ENCODE results near the gene SRRM1. TPM values are rescaled to one million over a fixed set of nuclear protein-coding genes. Genes with fewer than 3 reads are reported as not detected.
A peak's percentile ranks its signal among the peaks of the same experiment; 100 is the strongest.

SRRM1 gene
- total and polyA plus RNA-seq, 7 experiments from 2014 or later: 173 to 342 (median 246) TPM

DNA sequence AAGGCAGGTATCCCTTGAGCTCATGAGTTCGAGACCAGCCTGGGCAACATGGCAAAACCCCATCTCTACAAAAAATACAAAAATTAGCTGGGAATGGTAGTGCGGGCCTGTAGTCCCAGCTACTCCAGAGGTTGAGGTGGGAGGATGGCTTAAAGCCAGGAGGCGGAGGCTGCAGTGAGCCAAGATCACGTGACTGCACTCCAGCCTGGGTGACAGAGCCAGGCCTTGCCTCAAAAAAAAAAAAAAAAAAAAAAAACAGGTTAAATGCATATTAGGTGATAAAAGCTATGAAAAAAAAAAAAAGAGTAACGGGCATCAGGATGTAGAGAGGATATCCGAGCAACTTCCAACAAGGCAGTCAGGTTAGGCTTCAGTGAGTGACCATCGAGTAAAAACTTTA is 2.8 kb upstream of the SRRM1 start:
- H3K36me3 Mint-ChIP-seq: peaks cover 0 to 7% (median 0%) of the 10 kb centered on the region in 5 donors

DNA sequence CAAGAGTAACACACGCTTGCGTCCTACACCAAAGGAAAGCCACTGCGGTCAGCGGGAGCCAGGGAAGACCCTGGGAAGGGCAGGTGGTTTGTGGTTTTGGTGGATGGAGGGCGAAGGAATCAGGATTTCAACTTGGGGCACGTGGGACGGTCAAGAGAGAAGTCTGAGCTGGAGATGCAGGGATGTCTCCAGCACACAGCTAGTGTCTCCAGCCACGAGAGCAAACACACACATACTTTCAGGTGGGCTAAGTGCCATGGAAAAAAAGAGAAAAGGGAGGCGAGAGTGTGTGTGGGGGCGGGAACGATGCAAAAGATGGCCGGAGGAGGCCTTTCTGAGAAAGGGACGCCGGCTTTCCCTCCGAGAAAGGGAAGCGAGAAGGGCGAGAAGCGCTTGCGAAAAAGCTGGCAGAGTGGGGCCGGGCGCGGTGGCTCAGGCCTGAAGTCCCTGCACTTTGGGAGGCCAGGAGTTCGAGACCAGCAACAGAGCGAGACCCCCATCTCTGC is 1.4 kb upstream of the SRRM1 start:
- ChIA-PET POLR2A (interaction anchor here (0.7 to 1.7 kb wide), 7 partner anchors 29 to 454 kb away, joined by 3 to 7 read pairs (median 6); partner anchors contain the start of gene RCAN3), CTCF (interaction anchor here (0.7 to 1.2 kb wide), 4 partner anchors 103 to 1010 kb away, joined by 3 to 6 read pairs (median 4); partner anchors contain the start of gene CLIC4)
- peaks cover 21 to 48% (median 41%) of the 10 kb centered on the region in 7 donors for H3K4me1 Mint-ChIP-seq
- intact Hi-C loops (cut with micrococcal nuclease): loop anchor here (1.0 to 10.0 kb wide), 17 partner anchors 54 to 1297 kb away; partner anchors contain the start of genes SRSF10 (in 2 of the 2), HNRNPR (in 1 of the 2), NIPAL3 (in 1 of the 2) and PNRC2 (in 1 of the 2)
- ATAC-seq (no peak), DNase-seq (peak in 8 of 9 donors; percentile 3 to 41 (median 34))
- H3K9me3 Mint-ChIP-seq: no peaks in the 10 kb centered on the region
- H3K9me3 ChIP-seq (ENCODE audit: control insufficient read depth in 2 of 3, low read length in 3 of 3): no peaks in the 10 kb centered on the region
- H3K4me3 Mint-ChIP-seq: peak overlapping the region; percentile 88 to 100 (median 95)
- H3K27me3 ChIP-seq (ENCODE audit: control insufficient read depth in 2 of 2, insufficient read depth in 2 of 2, low read length in 2 of 2): no peaks in the 10 kb centered on the region
- peaks cover 0 to 3% (median 0%) of the 10 kb centered on the region in 5 donors for H3K27me3 Mint-ChIP-seq
- peaks cover 26 to 28% of the 10 kb centered on the region in 2 donors for H3K4me1 ChIP-seq (ENCODE audit: control insufficient read depth in 2 of 2, insufficient read depth in 2 of 2, low read length in 2 of 2)
- peak overlapping the region; percentile 83 for H3K4me3 ChIP-seq (ENCODE audit: low read length)
- H3K36me3 ChIP-seq (ENCODE audit: control insufficient read depth in 2 of 3, insufficient read depth in 3 of 3, low read length in 3 of 3): peaks cover 3 to 16% (median 6%) of the 10 kb centered on the region in 3 experiments
- H3K36me3 Mint-ChIP-seq: peaks cover 3 to 15% (median 4%) of the 10 kb centered on the region in 5 donors
- H3K27ac ChIP-seq (ENCODE audit: low read depth, low read length): peak overlapping the region; percentile 100
- peak overlapping the region; percentile 95 to 100 (median 99) for H3K27ac Mint-ChIP-seq

More for the DNA sequence above, 2.8 kb upstream of the SRRM1 start:
- H3K4me1 Mint-ChIP-seq: peaks cover 17 to 38% (median 31%) of the 10 kb centered on the region in 7 donors
- H3K9me3 Mint-ChIP-seq: no peaks in the 10 kb centered on the region
- Histone ChIP-seq H3K4me1 (ENCODE audit: control insufficient read depth in 2 of 2, insufficient read depth in 2 of 2, low read length in 2 of 2) (peaks cover 22 to 23% of the 10 kb centered on the region in 2 donors), H3K9me3 (ENCODE audit: control insufficient read depth in 2 of 3, low read length in 3 of 3) (no peaks in the 10 kb centered on the region), H3K4me3 (ENCODE audit: low read length) (no peak overlapping the region), H3K27me3 (ENCODE audit: control insufficient read depth in 2 of 2, insufficient read depth in 2 of 2, low read length in 2 of 2) (no peaks in the 10 kb centered on the region), H3K36me3 (ENCODE audit: control insufficient read depth in 2 of 3, insufficient read depth in 3 of 3, low read length in 3 of 3) (peaks cover 0 to 6% (median 1%) of the 10 kb centered on the region in 3 experiments), H3K27ac (ENCODE audit: low read depth, low read length) (no peak overlapping the region)
- H3K27me3 Mint-ChIP-seq: peaks cover 0 to 13% (median 0%) of the 10 kb centered on the region in 5 donors
- peak overlapping the region in 7 of 10 donors; percentile 43 to 97 (median 90) for H3K4me3 Mint-ChIP-seq
- ATAC-seq: no peak
- H3K27ac Mint-ChIP-seq: peak overlapping the region; percentile 31 to 100 (median 98)
- no peak for DNase-seq
- CTCF ChIA-PET: interaction anchor here (3.1 kb wide), 1 partner anchor 442 kb away, joined by 14 read pairs; no protein-coding TSS in a partner anchor
- POLR2A ChIA-PET: interaction anchor here (0.8 kb wide), 1 partner anchor 1238 kb away, joined by 4 read pairs; no protein-coding TSS in a partner anchor
- intact Hi-C loops (cut with micrococcal nuclease): loop anchor here (5.0 to 10.0 kb wide), 9 partner anchors 53 to 1295 kb away; partner anchors contain the start of genes HNRNPR (in 1 of the 2), RPL11 (in 1 of the 2), SRSF10 (in 1 of the 2) and TMEM50A (in 1 of the 2)

DNA sequence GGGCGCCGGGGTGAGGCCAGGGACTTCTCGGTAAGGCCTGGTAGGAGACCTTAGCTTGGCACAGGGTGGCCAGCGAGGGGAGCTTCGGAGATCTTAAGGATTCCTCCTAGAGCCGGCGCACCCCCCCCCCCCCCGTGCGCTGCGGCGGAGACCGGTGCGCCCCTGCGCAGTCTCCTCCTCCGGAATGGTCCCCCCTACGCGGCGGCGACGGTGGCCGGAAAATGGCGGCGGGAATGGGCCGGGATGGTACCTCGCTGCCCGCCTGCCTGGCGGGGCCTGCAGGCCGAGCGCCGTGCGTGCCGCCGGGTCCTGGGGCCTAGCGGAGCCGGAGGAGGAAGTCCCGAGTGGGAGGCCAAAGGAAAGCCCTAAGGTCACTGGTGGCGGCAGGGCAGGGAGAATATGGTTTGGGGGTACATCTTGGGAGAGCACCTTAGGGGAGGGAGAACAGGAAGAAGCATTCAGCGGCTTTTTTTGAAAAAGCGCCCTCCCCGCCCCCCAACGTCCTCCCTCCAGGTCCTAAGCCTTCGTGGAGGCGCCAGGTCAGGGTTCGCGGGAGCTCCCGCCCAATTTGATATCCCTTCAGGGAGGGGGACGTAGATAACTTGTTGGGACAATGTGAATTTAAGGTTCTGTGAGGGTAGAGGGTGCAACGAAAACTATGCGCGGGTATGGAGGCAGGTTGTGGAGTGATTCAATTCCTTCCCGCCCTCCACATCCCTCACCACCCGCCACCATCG is 429 bp downstream of the SRRM1 start:
- intact Hi-C loops (cut with micrococcal nuclease): loop anchor here (1.0 to 10.0 kb wide), 22 partner anchors 56 to 1299 kb away; partner anchors contain the start of genes CLIC4 (in 2 of the 2), PNRC2 (in 2 of the 2), SRSF10 (in 2 of the 2) and SYF2 (in 2 of the 2)
- Mint-ChIP-seq H3K27me3 (no peaks in the 10 kb centered on the region), H3K27ac (peak overlapping the region; percentile 87 to 100 (median 98)), H3K9me3 (no peaks in the 10 kb centered on the region), H3K4me1 (peaks cover 26 to 64% (median 57%) of the 10 kb centered on the region in 7 donors), H3K4me3 (peak overlapping the region; percentile 88 to 100 (median 95)), H3K36me3 (peaks cover 8 to 26% (median 20%) of the 10 kb centered on the region in 5 donors)
- peak overlapping the region; percentile 98 for H3K27ac ChIP-seq (ENCODE audit: low read depth, low read length)
- H3K36me3 ChIP-seq (ENCODE audit: control insufficient read depth in 2 of 3, insufficient read depth in 3 of 3, low read length in 3 of 3): peaks cover 14 to 34% (median 21%) of the 10 kb centered on the region in 3 experiments
- no peaks in the 10 kb centered on the region for H3K27me3 ChIP-seq (ENCODE audit: control insufficient read depth in 2 of 2, insufficient read depth in 2 of 2, low read length in 2 of 2)
- peak overlapping the region; percentile 79 for H3K4me3 ChIP-seq (ENCODE audit: low read length)
- peaks cover 26 to 32% of the 10 kb centered on the region in 2 donors for H3K4me1 ChIP-seq (ENCODE audit: control insufficient read depth in 2 of 2, insufficient read depth in 2 of 2, low read length in 2 of 2)
- peak in 3 of 9 donors; percentile 21 to 74 (median 40) for DNase-seq
- peak; percentile 4 for ATAC-seq
- H3K9me3 ChIP-seq (ENCODE audit: control insufficient read depth in 2 of 3, low read length in 3 of 3): no peaks in the 10 kb centered on the region
- ChIA-PET POLR2A (interaction anchor here (0.6 to 1.7 kb wide), 8 partner anchors 12 to 589 kb away, joined by 3 to 7 read pairs (median 3); partner anchors contain the start of genes CLIC4, RCAN3 and SYF2), CTCF (interaction anchor here (0.6 to 1.0 kb wide), 2 partner anchors 12 to 1591 kb away, joined by 3 read pairs; partner anchors contain the start of gene CEP85)

DNA sequence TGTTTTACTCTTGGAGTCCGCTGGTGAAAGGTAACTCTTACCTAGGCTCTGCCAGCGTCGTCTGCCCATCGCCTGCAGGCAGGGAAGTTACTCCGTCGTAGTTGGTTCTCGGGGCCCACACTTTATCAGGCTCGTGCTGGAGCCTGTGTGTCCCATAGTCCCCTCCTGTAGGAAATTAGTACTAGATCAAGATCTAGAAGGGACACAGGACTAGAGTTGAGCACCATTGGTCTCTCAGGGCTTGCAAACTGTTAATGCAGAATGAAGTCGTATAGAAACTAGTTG is 940 bp downstream of the SRRM1 start:
- H3K4me1 Mint-ChIP-seq: peaks cover 26 to 68% (median 58%) of the 10 kb centered on the region in 7 donors
- H3K4me3 Mint-ChIP-seq: peak overlapping the region; percentile 84 to 100 (median 94)

DNA sequence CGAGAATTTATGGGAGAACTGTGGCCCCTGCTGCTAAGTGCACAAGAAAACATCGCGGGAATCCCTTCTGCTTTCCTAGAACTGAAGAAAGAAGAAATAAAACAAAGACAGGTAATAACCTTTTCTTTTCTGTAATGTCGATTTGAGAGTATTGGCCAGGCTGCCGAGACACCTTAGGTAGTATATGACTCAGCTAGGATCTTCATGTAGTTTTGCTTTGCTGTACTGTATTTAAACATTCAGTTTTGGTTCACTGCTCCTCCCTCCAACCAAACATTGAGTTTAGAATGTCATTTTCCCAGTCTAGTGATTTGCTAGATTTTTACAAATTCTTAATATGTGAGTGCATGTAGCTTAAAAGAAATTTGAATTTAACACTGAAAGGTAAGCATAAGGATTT is 5.8 kb downstream of the SRRM1 start:
- Mint-ChIP-seq H3K36me3 (peaks cover 18 to 62% (median 48%) of the 10 kb centered on the region in 5 donors), H3K27me3 (no peaks in the 10 kb centered on the region), H3K4me3 (no peak overlapping the region), H3K9me3 (no peaks in the 10 kb centered on the region), H3K27ac (peak overlapping the region in 1 of 9 donors; percentile 23), H3K4me1 (peaks cover 18 to 70% (median 57%) of the 10 kb centered on the region in 7 donors)
- Histone ChIP-seq H3K4me3 (ENCODE audit: low read length) (no peak overlapping the region), H3K9me3 (ENCODE audit: control insufficient read depth in 2 of 3, low read length in 3 of 3) (no peaks in the 10 kb centered on the region), H3K4me1 (ENCODE audit: control insufficient read depth in 2 of 2, insufficient read depth in 2 of 2, low read length in 2 of 2) (peaks cover 16 to 24% of the 10 kb centered on the region in 2 donors), H3K27ac (ENCODE audit: low read depth, low read length) (no peak overlapping the region), H3K36me3 (ENCODE audit: control insufficient read depth in 2 of 3, insufficient read depth in 3 of 3, low read length in 3 of 3) (peaks cover 39 to 77% (median 66%) of the 10 kb centered on the region in 3 experiments), H3K27me3 (ENCODE audit: control insufficient read depth in 2 of 2, insufficient read depth in 2 of 2, low read length in 2 of 2) (no peaks in the 10 kb centered on the region)
- no peak for ATAC-seq
- intact Hi-C loops (cut with micrococcal nuclease): loop anchor here (10.0 kb wide), 3 partner anchors 916 to 1304 kb away; partner anchors contain the start of genes HNRNPR (in 1 of the 2) and RPL11 (in 1 of the 2)
- POLR2A ChIA-PET: interaction anchor here (0.6 kb wide), 1 partner anchor 924 kb away, joined by 3 read pairs; no protein-coding TSS in a partner anchor
- CTCF ChIA-PET: no interaction called here
- DNase-seq: no peak

More for the DNA sequence above, 940 bp downstream of the SRRM1 start:
- Histone ChIP-seq H3K27me3 (ENCODE audit: control insufficient read depth in 2 of 2, insufficient read depth in 2 of 2, low read length in 2 of 2) (no peaks in the 10 kb centered on the region), H3K4me1 (ENCODE audit: control insufficient read depth in 2 of 2, insufficient read depth in 2 of 2, low read length in 2 of 2) (peaks cover 26 to 32% of the 10 kb centered on the region in 2 donors), H3K27ac (ENCODE audit: low read depth, low read length) (peak overlapping the region; percentile 98), H3K9me3 (ENCODE audit: control insufficient read depth in 2 of 3, low read length in 3 of 3) (no peaks in the 10 kb centered on the region), H3K4me3 (ENCODE audit: low read length) (peak overlapping the region; percentile 79), H3K36me3 (ENCODE audit: control insufficient read depth in 2 of 3, insufficient read depth in 3 of 3, low read length in 3 of 3) (peaks cover 14 to 39% (median 26%) of the 10 kb centered on the region in 3 experiments)
- ATAC-seq: no peak
- Mint-ChIP-seq H3K9me3 (no peaks in the 10 kb centered on the region), H3K27me3 (no peaks in the 10 kb centered on the region), H3K27ac (peak overlapping the region; percentile 73 to 100 (median 90)), H3K36me3 (peaks cover 8 to 27% (median 24%) of the 10 kb centered on the region in 5 donors)
- CTCF ChIA-PET: interaction anchor here (0.6 to 1.0 kb wide), 2 partner anchors 13 to 1590 kb away, joined by 3 read pairs; partner anchors contain the start of gene CEP85
- POLR2A ChIA-PET: interaction anchor here (0.6 to 1.1 kb wide), 2 partner anchors 16 to 613 kb away, joined by 4 read pairs; no protein-coding TSS in a partner anchor
- DNase-seq: peak in 2 of 9 donors; percentile 3 to 26
- intact Hi-C loops (cut with micrococcal nuclease): loop anchor here (5.0 to 10.0 kb wide), 9 partner anchors 57 to 1299 kb away; partner anchors contain the start of genes HNRNPR (in 1 of the 2), RPL11 (in 1 of the 2), SRSF10 (in 1 of the 2) and TMEM50A (in 1 of the 2)

DNA sequence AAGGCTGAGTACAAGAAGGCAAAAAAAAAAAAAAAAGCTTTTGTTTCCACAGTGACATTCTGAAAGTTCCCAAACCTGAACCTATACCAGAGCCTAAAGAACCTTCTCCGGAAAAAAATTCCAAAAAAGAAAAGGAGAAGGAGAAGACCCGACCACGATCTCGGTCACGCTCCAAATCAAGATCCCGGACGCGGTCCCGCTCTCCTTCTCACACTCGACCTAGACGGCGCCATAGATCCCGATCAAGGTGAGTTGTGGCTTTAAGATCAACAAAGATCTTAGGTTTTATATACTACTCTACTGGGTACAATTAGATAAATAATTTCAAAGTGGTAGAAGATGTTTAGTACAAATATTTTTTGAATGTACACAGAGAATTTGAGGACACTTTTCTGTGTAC is 9.3 kb downstream of the SRRM1 start:
- no peak overlapping the region for H3K27ac ChIP-seq (ENCODE audit: low read depth, low read length)
- intact Hi-C loops (cut with micrococcal nuclease): no loop called here
- no peaks in the 10 kb centered on the region for H3K9me3 ChIP-seq (ENCODE audit: control insufficient read depth in 2 of 3, low read length in 3 of 3)
- no peak overlapping the region for H3K4me3 Mint-ChIP-seq
- ChIA-PET POLR2A (no interaction called here), CTCF (no interaction called here)
- no peaks in the 10 kb centered on the region for H3K27me3 Mint-ChIP-seq
- no peak for ATAC-seq
- H3K4me1 Mint-ChIP-seq: peaks cover 5 to 65% (median 47%) of the 10 kb centered on the region in 7 donors
- no peak overlapping the region for H3K4me3 ChIP-seq (ENCODE audit: low read length)
- no peaks in the 10 kb centered on the region for H3K4me1 ChIP-seq (ENCODE audit: control insufficient read depth in 2 of 2, insufficient read depth in 2 of 2, low read length in 2 of 2)
- H3K36me3 Mint-ChIP-seq: peaks cover 10 to 71% (median 46%) of the 10 kb centered on the region in 5 donors
- DNase-seq: no peak
- peak overlapping the region in 1 of 9 donors; percentile 43 for H3K27ac Mint-ChIP-seq
- no peaks in the 10 kb centered on the region for H3K27me3 ChIP-seq (ENCODE audit: control insufficient read depth in 2 of 2, insufficient read depth in 2 of 2, low read length in 2 of 2)
- peaks cover 55 to 94% (median 83%) of the 10 kb centered on the region in 3 experiments for H3K36me3 ChIP-seq (ENCODE audit: control insufficient read depth in 2 of 3, insufficient read depth in 3 of 3, low read length in 3 of 3)
- H3K9me3 Mint-ChIP-seq: no peaks in the 10 kb centered on the region
